Measurements from ENCODE around the gene GTPBP3. TPM values are rescaled to one million over a fixed set of nuclear protein-coding genes. Genes with fewer than 3 reads are reported as not detected.

Gene GTPBP3
- total RNA-seq, 1 donor from 2014 or later: 17.3 TPM

DNA sequence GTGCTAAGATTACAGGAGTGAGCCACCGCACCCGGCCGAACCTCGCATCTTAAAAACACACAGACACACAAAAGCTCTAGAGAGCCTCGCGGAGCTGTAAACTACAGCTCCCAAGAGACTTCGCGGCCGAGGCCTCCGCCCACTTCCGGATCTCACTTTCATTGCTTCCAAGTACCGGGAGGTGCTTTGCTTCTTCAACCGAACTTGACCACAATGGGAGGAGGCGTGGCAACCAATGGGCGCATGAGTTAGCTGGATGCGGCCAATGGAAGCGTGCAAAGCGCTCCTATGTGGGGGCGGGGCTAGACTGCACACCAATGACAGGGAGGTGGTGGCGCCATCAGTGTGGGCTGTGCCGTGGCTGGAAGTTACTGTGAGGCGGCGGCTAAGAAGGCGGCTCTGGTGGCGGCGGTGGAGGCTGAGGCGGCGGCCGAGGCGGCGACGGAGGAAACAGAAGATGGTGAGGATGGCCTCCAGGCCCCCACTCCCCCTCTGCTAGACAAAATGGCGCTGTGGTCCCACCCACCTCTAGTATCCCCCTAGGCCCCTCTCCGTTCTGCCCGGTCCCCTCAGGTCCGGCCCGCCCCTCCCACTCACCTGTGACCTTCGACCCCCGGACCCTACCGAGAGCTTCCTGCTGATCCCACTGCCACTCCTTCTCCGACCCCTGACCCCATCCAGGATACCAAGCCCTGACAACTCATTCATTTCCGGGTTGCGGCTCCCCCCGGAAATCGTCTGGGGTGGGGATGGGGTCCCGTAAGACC is 28.0 kb upstream of the GTPBP3 start, which contains the start of gene DDA1:
DDA1 (plus strand) TSS at position 366 of the 767 bp plus-strand sequence; CDS start at position 458, 92 bp downstream.
- DNase-seq: peak; percentile 100

DNA sequence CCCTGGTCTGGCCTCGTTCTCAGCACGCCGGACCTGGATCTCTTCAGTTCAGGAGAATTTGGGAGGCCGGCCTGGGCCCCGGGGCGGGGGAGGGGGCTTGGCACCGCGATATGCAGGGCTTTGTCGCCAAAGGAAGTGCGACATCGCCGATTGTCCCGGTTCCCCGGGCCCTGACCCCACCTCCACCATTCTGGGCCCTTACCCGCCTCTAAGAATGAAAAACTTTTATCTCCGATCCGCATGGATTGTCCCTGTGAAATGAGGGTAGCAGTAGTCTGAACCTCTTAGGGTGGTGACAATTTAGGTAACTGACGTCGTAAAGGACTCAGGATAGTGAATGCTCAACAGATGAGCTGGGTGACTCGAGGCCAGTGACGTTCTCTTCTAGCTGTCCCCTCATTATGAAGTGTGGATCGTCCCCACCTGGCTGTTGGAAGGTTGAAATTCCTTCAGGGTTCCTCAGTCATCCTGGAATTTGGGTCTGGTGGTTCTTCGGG is 27.3 kb upstream of the GTPBP3 start:
- no peak for DNase-seq

DNA sequence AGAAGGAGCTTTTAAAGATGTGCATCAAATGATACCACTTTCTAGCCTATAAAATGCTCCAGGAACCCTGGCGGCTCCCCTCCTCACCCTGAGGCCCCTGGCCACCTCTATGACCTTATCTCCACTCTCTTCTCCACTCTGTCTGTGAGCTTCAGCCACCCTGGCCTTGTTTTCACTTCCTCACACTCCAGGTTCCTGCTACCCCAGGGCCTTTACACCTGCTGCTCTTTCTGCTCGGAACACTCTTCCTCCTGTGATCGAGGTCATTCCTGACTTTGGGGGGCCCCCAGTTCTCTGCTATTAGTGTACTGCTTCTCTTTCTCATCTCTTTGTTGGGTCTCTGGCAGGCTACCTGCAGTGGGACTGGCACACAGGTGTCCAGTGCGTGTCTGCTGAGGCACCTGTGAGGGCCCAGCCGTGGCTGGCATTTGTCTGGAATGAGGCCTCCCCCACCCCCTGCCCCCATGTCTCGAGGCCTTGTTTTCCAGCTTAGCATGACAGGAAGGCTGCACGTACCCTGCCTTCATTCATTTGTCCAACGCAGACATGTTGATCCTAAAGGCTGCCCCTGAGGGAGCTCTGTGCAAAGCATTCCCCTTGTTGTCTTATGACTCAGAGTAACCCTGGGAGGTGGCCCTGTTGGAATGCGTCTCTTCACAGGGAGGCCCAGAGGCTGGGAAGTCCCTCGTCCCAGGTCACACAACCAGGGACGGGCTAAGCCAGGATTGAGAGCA is 25.7 kb upstream of the GTPBP3 start:
- no peak for DNase-seq

GRCh38 chr19:17312189-17313113 is 24.9 kb upstream of the GTPBP3 start:
- DNase-seq: no peak

GRCh38 chr19:17314007-17314593 is 23.3 kb upstream of the GTPBP3 start:
- no peak for DNase-seq

- no peak for DNase-seq
These were observed 18.4 kb upstream of the GTPBP3 start for GRCh38 chr19:17318966-17319365.

GRCh38 chr19:17319473-17320238 is 17.7 kb upstream of the GTPBP3 start:
- DNase-seq: no peak

DNA sequence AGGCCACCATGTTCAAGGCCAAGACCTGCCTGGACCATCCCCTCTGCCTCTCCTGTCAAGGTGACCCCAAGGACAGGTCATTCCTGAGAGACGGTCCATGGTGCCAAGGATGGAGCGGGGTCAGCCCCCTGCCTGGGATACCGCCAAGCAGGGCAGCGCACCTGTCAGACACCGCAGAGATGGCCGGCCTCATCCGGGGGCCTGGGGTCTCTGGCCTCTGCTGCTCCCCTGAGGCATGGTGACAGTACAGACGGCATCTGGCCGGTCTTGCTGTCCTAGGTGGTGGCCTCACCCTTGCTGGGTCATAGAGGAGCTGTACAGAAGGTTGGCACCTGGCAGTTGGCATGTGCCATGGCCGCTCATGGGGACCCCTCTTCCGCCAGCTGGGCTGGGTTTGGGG is 16.9 kb upstream of the GTPBP3 start:
- DNase-seq: no peak

DNA sequence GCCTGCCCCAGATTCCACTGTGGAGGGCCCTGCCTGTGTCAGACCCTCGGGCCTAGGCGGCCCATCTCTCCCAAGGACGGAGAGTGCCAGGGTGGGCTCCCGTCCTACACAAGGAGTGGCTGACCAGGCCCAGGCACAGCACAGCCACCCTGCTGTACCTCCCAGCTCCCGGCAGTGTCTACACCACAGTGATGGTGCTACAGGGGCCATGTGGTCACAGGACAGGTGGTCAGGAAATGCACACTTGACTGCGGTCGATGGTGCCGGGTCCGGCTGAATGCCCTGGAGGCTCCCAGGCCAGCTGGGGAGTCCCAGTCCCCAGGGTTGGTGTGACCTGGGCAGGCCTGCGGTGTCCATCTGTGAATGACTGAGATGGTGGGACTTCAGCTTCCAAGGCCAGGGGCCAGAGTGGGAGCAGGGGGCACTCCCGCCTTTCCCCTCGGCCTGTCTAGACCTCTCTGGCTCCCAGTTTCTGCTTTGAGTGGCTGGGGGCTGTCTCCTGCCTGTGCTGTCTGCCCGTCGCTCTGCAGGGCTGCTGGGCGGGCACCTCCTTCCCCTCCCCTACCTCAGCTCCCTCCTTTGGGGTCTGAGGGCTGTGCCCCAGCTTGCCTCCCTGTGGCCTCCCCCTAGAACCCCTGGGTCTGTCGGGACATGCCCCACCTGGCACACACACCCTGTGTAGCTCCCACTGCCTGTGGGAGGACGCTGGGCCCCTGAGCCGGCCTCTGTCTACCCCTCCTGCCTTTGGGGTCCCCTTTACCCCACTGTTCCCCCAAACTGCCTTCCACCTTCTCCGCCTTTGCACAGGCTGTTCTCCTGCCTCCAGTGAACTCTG is 15.5 kb upstream of the GTPBP3 start:
- no peak for DNase-seq

- no peak for DNase-seq
These were observed 14.5 kb upstream of the GTPBP3 start for GRCh38 chr19:17322854-17323253.

GRCh38 chr19:17323300-17323963 is 13.9 kb upstream of the GTPBP3 start:
- DNase-seq: no peak

- no peak for DNase-seq
These were observed 13.4 kb upstream of the GTPBP3 start for GRCh38 chr19:17323964-17324332.

DNA sequence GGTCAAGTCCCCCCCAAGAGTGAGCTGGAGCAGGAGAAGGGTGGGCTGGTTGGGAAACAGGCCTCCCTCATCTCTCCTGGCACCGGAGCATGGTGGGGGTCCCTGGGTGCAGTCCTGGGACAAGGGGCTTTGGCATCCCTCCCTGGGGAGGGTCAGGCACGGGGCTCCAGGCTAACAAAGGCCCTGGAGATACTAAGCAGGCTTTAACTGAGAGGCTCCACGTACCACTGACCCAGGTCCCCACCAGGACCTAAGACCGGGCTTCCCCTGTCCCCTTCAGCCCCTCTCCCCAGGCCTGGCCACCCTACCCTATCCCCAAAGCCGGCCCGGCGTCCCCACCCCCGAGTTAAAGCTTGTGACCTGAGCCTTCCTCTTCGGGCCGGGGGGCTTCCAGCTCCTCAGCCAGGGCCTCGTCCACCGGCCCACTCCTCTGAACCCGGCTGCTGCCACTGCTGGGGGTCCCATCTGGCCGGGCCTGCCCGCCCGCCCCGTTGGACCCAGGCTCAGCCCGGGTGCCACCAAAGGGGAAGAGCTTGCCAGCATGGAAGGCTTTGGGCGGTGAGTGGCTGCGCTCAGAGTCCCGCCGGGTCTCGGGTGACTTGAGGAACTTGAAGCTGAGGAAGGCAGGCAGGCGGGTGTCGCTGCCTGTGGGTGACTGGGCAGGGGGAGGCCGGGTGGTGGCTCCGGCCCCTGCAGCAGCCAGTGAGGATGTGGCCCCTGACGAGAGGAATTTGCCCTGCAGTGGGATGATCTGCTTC is 12.8 kb upstream of the GTPBP3 start:
- DNase-seq: no peak

DNA sequence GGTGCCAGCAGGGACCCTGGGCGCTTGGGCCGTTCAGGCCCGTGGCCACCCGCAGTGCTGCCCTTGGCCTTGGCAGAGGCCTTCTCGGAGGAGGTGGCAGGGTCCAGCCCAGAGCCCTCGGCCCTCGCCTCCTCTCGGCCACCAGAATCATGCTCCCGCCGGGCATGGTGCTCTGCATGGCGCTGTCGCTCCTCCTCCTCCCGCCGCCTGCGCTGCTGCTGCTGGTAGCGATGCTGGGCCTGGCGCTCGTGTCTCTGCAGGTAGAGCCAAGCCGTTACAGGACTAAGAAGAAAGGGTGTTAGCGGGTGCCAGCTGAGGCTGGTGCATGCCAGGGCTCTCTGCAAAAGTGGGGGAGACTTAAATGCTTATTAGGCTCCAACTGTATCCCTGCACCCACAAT is 12.2 kb upstream of the GTPBP3 start:
- DNase-seq: no peak

GRCh38 chr19:17325881-17326594 is 11.3 kb upstream of the GTPBP3 start:
- DNase-seq: no peak

DNA sequence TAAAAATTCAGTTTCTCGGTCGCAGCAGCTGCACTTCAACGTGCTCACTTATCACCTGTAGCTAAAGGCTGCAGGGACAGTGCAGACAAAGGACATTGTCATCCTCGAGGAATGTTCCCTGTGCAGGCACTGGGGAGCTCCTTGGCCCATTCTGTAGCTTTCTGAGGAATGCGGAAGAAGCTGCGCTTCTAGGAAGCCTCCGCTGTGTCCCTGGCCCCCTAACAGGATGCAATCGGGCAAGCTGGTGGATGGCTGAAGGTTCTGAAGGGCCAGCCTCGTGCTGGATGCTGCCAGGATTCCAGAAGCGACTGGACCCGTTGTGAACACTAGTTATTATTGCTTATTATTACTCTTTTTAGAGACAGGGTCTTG is 10.8 kb upstream of the GTPBP3 start:
- no peak for DNase-seq

DNA sequence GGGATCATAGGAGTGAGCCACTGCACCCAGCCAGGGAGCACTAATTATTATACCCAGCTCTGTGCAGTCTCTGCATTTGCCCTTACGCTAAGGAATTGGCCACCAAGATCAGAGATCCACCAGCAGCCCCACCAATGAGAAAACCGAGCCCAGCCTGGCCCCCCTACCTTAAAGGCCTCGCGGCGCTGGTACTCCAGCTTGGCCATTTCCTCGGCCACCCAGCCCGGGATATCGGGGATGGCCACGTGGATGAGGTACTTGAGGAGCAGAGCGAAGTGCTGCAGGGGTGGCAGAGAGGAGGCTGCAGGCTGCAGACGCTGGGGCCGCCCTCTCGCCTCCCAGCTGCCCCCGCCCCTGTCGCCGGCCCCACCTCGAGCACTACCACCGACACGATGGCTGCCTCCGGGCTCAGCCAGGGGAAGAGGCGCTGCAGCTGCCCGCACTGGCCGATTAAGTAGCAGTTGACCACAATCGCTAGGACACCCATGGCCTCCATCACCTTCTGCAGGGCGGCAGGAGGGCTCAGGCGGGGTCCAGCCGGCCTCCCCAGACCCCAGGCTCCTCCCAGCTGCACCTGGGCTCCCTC is 10.2 kb upstream of the GTPBP3 start:
- DNase-seq: no peak

Data from tongue (tissue), 2 donors.